SH-SY5Y (cell line): ENCODE data around the gene MSI2.

Experiments
- GATA2 ChIP-seq: IDR thresholded peaks from 2 replicates; pipeline ENCODE4 v1.6.1; 2011; ENCODE audit warnings: mild to moderate bottlenecking, low read depth, low read length
- GATA3 ChIP-seq: IDR thresholded peaks from 2 replicates; pipeline ENCODE4 v1.6.1; 2011; ENCODE audit warnings: low read depth, mild to moderate bottlenecking, low read length, moderate library complexity

GRCh38 chr17:57459286-57459915, 203.1 kb downstream of the MSI2 start:
- TF ChIP-seq GATA2 (no peak), GATA3 (no peak)
